Common myeloid progenitor, CD34-positive (primary cell): ENCODE results near the gene INO80.
"Not testable (repeated sequence)": the region's sequence is repeated elsewhere in the genome, so short reads cannot be mapped to it uniquely, and the experiment has no call there.

Experiments
- CTCF ChIA-PET: fragments of 350-600 bp; sonication (Branson Sonifier 250); formaldehyde crosslinking; loops from one replicate; lab custom pipeline; 2021; ENCODE audit warnings: antibody characterized with exemption; lab: Charles Lee
- POLR2A ChIA-PET: fragments of 350-600 bp; sonication (Branson Sonifier 250); formaldehyde crosslinking; loops from one replicate; lab custom pipeline; 2021; ENCODE audit warnings: antibody characterized with exemption; lab: Charles Lee
- DNase-seq, 3 donors: peaks; one replicate each; pipeline versions ENCODE4 v3.0.0 to v3.0.0-alpha.2; 2013
- H3K27ac ChIP-seq, 2 experiments: 1 replicate in 1 of 2; 2 replicates in 1 of 2; pipeline ENCODE4 v1.7.0; 2013; ENCODE audit warnings: inconsistent platforms in 2 of 2, low read length in 2 of 2, mild to moderate bottlenecking in 2 of 2, low read depth in 1 of 2, moderate library complexity in 1 of 2; ENCODE audit not compliant: severe bottlenecking in 2 of 2, insufficient read depth in 1 of 2, poor library complexity in 1 of 2
- H3K27me3 ChIP-seq, 5 experiments: replicated peaks in 2 of 5; 1 replicate in 3 of 5; 2 replicates in 2 of 5; pipeline versions ENCODE4 v1.6.1 to v1.7.0; 2013; ENCODE audit warnings: low read length in 4 of 5, mild to moderate bottlenecking in 2 of 5, moderate library complexity in 2 of 5, inconsistent platforms in 1 of 5; ENCODE audit not compliant: insufficient read depth in 5 of 5, control insufficient read depth in 4 of 5
- H3K36me3 ChIP-seq, 4 experiments: 1 replicate in 2 of 4; 2 replicates in 2 of 4; pipeline versions ENCODE4 v1.6.1 to v1.7.0; 2013; ENCODE audit warnings: low read length in 3 of 4, control low read depth in 1 of 4, mild to moderate bottlenecking in 1 of 4; ENCODE audit not compliant: control insufficient read depth in 4 of 4, insufficient read depth in 4 of 4
- H3K4me1 ChIP-seq, 4 experiments: 1 replicate in 3 of 4; 2 replicates in 1 of 4; pipeline versions ENCODE4 v1.6.1 to v1.7.1; 2013; ENCODE audit warnings: low read length in 3 of 4, mild to moderate bottlenecking in 3 of 4, control low read depth in 1 of 4, inconsistent platforms in 1 of 4, moderate library complexity in 1 of 4; ENCODE audit not compliant: control insufficient read depth in 4 of 4, insufficient read depth in 4 of 4; ENCODE audit errors: control extremely low read depth in 1 of 4
- H3K4me3 ChIP-seq, 7 experiments: 1 replicate in 4 of 7; 2 replicates in 3 of 7; pipeline versions ENCODE4 v1.5.1 to v1.7.0; 2013; ENCODE audit warnings: mild to moderate bottlenecking in 7 of 7, low read length in 6 of 7, moderate library complexity in 6 of 7, inconsistent platforms in 2 of 7, low read depth in 2 of 7, control low read depth in 1 of 7; ENCODE audit not compliant: insufficient read depth in 4 of 7, control insufficient read depth in 1 of 7; ENCODE audit errors: extremely low read depth in 1 of 7
- H3K9me3 ChIP-seq, 5 experiments: 1 replicate in 4 of 5; 2 replicates in 1 of 5; pipeline versions ENCODE4 v1.6.1 to v1.7.1; 2013; ENCODE audit warnings: low read length in 4 of 5, mild to moderate bottlenecking in 2 of 5, inconsistent platforms in 1 of 5, low read depth in 1 of 5, moderate library complexity in 1 of 5; ENCODE audit not compliant: control insufficient read depth in 4 of 5, insufficient read depth in 2 of 5; ENCODE audit errors: control extremely low read depth in 1 of 5
- WGBS: methylation state at CpG from one replicate; pipeline ENCODE4 v1.1.5; 2013; ENCODE audit not compliant: insufficient coverage; 5-methylcytosine and 5-hydroxymethylcytosine counted together

INO80 gene

DNA sequence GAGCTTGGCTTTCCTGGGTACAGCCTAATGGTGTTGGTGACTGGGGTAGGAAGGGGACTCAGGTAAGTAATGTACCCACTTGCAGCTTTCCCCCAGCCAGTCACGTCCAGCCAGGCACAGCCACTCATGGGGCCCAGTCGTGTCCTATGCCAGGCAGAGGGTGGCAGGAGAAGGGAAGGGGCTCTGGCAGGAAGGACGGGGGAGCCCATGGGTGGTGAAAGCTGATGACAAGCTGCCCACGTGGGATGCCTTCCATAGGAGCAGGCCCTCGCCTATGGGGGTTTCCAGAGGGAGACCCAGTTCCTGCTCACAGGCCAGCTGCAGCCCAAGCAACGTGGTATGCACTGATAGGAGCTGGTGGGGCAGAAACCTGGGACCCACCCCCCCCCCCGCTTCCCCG, 152.1 kb downstream of the INO80 start:
- H3K4me3 ChIP-seq, result no peak overlapping the region

DNA sequence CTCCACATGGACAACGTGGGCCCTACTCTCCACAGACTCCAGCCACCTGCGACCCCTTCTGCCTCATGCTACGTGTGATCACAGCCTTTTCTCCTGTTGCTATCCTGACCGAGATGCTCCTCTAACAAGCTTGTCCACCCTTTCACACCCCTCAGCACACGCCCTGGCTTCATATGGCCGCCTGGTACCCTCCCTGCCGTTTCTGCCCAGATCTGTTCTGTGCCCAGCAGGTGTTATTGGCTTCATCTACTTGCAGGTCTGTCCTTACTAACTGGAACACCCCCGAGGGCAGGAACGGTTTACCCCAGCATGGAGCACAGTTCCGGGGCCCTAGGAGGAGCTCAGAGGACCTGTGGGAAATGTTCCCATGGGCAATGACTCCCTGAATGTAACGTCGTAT, 152.9 kb downstream of the INO80 start:
- Histone ChIP-seq H3K4me3 (no peak overlapping the region), H3K27ac (no peak overlapping the region), H3K9me3 (no peaks in the 10 kb centered on the region), H3K4me1 (peaks cover 0 to 11% (median 9%) of the 10 kb centered on the region in 4 experiments), H3K36me3 (no peaks in the 10 kb centered on the region), H3K27me3 (no peaks in the 10 kb centered on the region)
- ChIA-PET POLR2A (no interaction called here), CTCF (interaction anchor here (1.0 to 2.3 kb wide), 3 partner anchors 9 to 51 kb away, joined by 3 to 11 read pairs (median 7); no protein-coding TSS in a partner anchor)
- DNase-seq, result no peak
- WGBS, result 91% methylated on average over 12 of the region's 12 CpGs

More for the DNA sequence above, 152.1 kb downstream of the INO80 start:
- no peaks in the 10 kb centered on the region for H3K27me3 ChIP-seq
- no peaks in the 10 kb centered on the region for H3K36me3 ChIP-seq
- CTCF ChIA-PET, result interaction anchor here (1.2 to 2.3 kb wide), 5 partner anchors 10 to 22 kb away, joined by 4 to 11 read pairs (median 5); no protein-coding TSS in a partner anchor
- peaks cover 0 to 11% (median 9%) of the 10 kb centered on the region in 4 experiments for H3K4me1 ChIP-seq
- H3K9me3 ChIP-seq, result no peaks in the 10 kb centered on the region
- no peak for DNase-seq
- POLR2A ChIA-PET, result no interaction called here
- WGBS, result 90% methylated on average over 4 of the region's 8 CpGs
- no peak overlapping the region for H3K27ac ChIP-seq

DNA sequence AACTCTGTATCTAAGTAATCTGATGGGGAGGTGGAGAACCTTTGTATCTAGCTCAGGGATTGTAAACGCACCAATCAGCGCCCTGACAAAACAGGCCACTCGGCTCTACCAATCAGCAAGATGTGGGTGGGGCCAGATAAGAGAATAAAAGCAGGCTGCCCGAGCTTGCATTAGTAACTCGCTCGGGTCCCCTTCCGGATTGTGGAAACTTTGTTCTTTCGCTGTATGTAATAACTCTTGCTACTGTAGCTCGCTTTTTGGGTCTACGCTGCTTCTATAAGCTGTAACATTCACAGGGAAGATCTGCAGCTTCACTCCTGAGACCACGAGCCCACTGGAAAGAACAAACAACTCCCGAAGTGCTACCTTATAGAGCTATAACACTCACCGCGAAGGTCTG, 153.8 kb downstream of the INO80 start:
- DNase-seq, H3K9me3 ChIP-seq, H3K4me3 ChIP-seq, H3K27me3 ChIP-seq, H3K36me3 ChIP-seq, POLR2A ChIA-PET, H3K27ac ChIP-seq: not testable (repeated sequence)
- peaks cover 0 to 11% (median 9%) of the 10 kb centered on the region in 4 experiments for H3K4me1 ChIP-seq
- 100% methylated on average over 12 of the region's 14 CpGs for WGBS
- CTCF ChIA-PET, result interaction anchor here (0.8 to 2.0 kb wide), 4 partner anchors 8 to 50 kb away, joined by 3 to 7 read pairs (median 4); partner anchors contain the start of gene CHAC1

DNA sequence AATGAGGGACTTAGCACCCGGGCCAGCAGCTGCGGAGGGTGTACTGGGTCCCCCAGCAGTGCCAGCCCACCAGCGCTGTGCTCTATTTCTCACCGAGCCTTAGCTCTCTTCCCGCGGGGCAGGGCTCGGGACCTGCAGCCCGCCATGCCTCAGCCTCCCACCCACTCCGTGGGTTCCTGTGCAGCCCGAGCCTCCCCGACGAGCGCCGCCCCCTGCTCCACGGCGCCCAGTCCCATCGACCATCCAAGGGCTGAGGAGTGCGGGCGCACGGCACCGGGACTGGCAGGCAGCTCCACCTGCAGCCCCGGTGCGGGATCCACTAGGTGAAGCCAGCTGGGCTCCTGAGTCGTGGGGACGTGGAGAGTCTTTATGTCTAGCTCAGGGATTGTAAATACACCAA, 154.3 kb downstream of the INO80 start:
- H3K4me1 ChIP-seq, result peaks cover 0 to 11% (median 9%) of the 10 kb centered on the region in 4 experiments
- H3K36me3 ChIP-seq, H3K9me3 ChIP-seq, DNase-seq, H3K4me3 ChIP-seq, H3K27ac ChIP-seq, POLR2A ChIA-PET, H3K27me3 ChIP-seq: not testable (repeated sequence)
- WGBS, result 92% methylated on average over 14 of the region's 25 CpGs
- CTCF ChIA-PET, result interaction anchor here (0.8 to 1.5 kb wide), 2 partner anchors 9 to 14 kb away, joined by 3 to 4 read pairs; partner anchors contain the start of gene CHAC1

DNA sequence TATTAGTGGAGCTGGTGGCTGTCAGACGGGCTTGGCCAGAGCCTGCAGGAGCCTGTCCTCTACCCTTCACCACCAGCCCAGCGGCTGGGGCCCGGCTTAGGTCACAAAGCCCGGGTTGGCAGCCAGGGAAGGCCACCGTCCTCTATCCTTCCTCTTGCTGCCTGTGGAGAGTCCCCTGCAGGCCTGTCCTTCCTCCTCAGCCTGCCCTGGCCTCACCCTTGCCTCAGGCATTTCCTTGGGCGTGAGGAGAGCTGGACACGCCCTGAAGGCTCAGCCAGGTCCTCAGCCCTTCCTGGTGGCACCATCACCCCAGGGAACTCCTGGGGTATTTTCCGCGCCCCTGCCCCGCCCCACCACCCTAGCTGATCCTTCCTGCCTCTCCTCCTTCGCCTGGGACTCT, 155.2 kb downstream of the INO80 start:
- ChIA-PET POLR2A (no interaction called here), CTCF (interaction anchor here (1.4 kb wide), 1 partner anchor 26 kb away, joined by 4 read pairs; no protein-coding TSS in a partner anchor)
- no peak overlapping the region for H3K4me3 ChIP-seq
- H3K4me1 ChIP-seq, result peaks cover 0 to 11% (median 9%) of the 10 kb centered on the region in 4 experiments
- no peak for DNase-seq
- H3K27me3 ChIP-seq, result no peaks in the 10 kb centered on the region
- no peaks in the 10 kb centered on the region for H3K36me3 ChIP-seq
- no peaks in the 10 kb centered on the region for H3K9me3 ChIP-seq
- WGBS, result 97% methylated on average over 10 of the region's 11 CpGs
- no peak overlapping the region for H3K27ac ChIP-seq

DNA sequence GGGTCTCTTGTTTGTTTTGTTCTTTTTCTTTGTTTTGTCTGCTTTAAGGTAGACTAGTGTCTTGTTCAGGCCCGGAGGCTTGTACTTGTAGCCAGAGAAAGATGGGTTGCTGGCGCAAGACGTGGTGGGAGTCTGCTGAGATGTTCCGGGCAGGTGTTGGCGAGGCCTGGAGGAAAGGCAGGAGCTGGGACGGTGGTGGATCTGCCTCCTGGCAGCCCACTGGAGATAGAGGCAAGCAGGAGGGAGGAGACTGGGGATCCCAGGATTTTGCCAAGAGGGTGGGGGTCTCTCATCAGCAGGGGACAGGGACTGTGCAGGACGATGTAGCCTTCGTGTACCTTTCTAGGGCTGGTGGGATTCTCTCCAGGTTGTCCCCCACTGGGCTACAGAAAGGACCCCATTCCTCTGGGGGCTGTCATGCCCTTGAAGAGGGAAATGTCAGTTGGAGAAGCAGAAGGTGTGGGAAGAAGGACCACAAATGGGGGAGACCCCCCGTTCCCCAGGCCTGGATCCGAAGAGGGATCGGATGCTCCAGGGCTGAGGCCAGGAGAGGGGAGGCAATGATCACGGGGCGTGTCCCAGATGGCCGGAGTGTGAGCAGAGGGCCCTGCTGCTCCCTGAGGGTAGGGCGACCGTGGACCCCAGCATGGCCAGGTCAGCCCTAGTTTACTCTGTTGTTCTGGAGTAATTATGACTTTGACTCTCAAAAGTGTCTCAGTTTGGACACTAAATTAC, 155.8 kb downstream of the INO80 start:
- 89% methylated on average over 12 of the region's 16 CpGs for WGBS
- CTCF ChIA-PET, result interaction anchor here (1.4 to 2.2 kb wide), 3 partner anchors 11 to 62 kb away, joined by 4 to 6 read pairs (median 4); no protein-coding TSS in a partner anchor

More for the DNA sequence above, 155.8 kb downstream of the INO80 start:
- POLR2A ChIA-PET, result no interaction called here
- H3K27me3 ChIP-seq, result no peaks in the 10 kb centered on the region
- no peak for DNase-seq
- H3K36me3 ChIP-seq, result no peaks in the 10 kb centered on the region
- H3K9me3 ChIP-seq, result no peaks in the 10 kb centered on the region
- no peak overlapping the region for H3K4me3 ChIP-seq
- no peak overlapping the region for H3K27ac ChIP-seq
- peaks cover 0 to 11% (median 9%) of the 10 kb centered on the region in 4 experiments for H3K4me1 ChIP-seq
